Keratinocyte (primary cell): Measurements from ENCODE around the gene TRAPPC6A. TPM values are rescaled to one million over a fixed set of nuclear protein-coding genes. Genes with fewer than 3 reads are reported as not detected.

Experiments
- DNase-seq: peaks from one replicate; pipeline ENCODE4 v3.0.0-alpha.2; 2011; ENCODE audit warnings: low read depth, missing footprints, low spot score
- FAIRE-seq: peaks from 2 replicates; lab custom pipeline; 2011; peaks lifted over from hg19 to GRCh38; lab: Jason Lieb, UNC
- H2AFZ ChIP-seq: 2 replicates; pipeline ENCODE4 v1.6.0; 2012; ENCODE audit warnings: low read length, control low read depth, inconsistent platforms; ENCODE audit not compliant: control insufficient read depth
- H3K27ac ChIP-seq: 2 replicates; pipeline ENCODE4 v1.5.1; 2011; ENCODE audit warnings: low read length; ENCODE audit not compliant: control insufficient read depth, insufficient read depth
- H3K27me3 ChIP-seq: 3 replicates; pipeline ENCODE4 v1.6.0; 2011; ENCODE audit warnings: low read length; ENCODE audit not compliant: control insufficient read depth, insufficient read depth; ENCODE audit errors: extremely low read depth
- H3K36me3 ChIP-seq, 2 experiments: 2 replicates in 1 of 2; 3 replicates in 1 of 2; pipeline ENCODE4 v1.5.1; 2011; ENCODE audit warnings: low read length in 2 of 2, mild to moderate bottlenecking in 1 of 2; ENCODE audit not compliant: control insufficient read depth in 2 of 2, insufficient read depth in 2 of 2; ENCODE audit errors: extremely low read depth in 1 of 2
- H3K4me1 ChIP-seq: 3 replicates; pipeline ENCODE4 v1.5.1; 2011; ENCODE audit warnings: low read length; ENCODE audit not compliant: control insufficient read depth, insufficient read depth; ENCODE audit errors: extremely low read depth
- H3K4me2 ChIP-seq: 3 replicates; pipeline ENCODE4 v1.6.0; 2011; ENCODE audit warnings: low read depth, low read length; ENCODE audit not compliant: control insufficient read depth, insufficient read depth; ENCODE audit errors: extremely low read depth
- H3K4me3 ChIP-seq, 3 experiments: fragments of 200-600 bp in 1 of 3; sonication (generic) in 1 of 3; 2 replicates in 2 of 3; 3 replicates in 1 of 3; pipeline ENCODE4 v1.5.1; 2011 to 2016; ENCODE audit warnings: low read length in 3 of 3, mild to moderate bottlenecking in 3 of 3, control low read depth in 2 of 3, inconsistent platforms in 1 of 3, low read depth in 1 of 3, mixed read lengths in 1 of 3, mixed run types in 1 of 3, moderate library complexity in 1 of 3; ENCODE audit not compliant: control insufficient read depth in 2 of 3, insufficient read depth in 2 of 3; ENCODE audit errors: extremely low read depth in 1 of 3
- H3K79me2 ChIP-seq: 2 replicates; pipeline ENCODE4 v1.6.0; 2012; ENCODE audit warnings: low read length; ENCODE audit not compliant: control insufficient read depth, insufficient read depth
- H3K9ac ChIP-seq: 3 replicates; pipeline ENCODE4 v1.6.0; 2011; ENCODE audit warnings: low read length; ENCODE audit not compliant: control insufficient read depth, insufficient read depth; ENCODE audit errors: extremely low read depth
- H3K9me1 ChIP-seq: 3 replicates; pipeline ENCODE4 v1.6.0; 2011; ENCODE audit warnings: low read length; ENCODE audit not compliant: control insufficient read depth, insufficient read depth; ENCODE audit errors: extremely low read depth
- H3K9me3 ChIP-seq: 2 replicates; pipeline ENCODE4 v1.5.1; 2012; ENCODE audit warnings: low read depth, low read length; ENCODE audit not compliant: control insufficient read depth
- H4K20me1 ChIP-seq: 3 replicates; pipeline ENCODE4 v1.6.0; 2011; ENCODE audit warnings: low read length; ENCODE audit not compliant: control insufficient read depth, insufficient read depth; ENCODE audit errors: extremely low read depth
- EZH2 ChIP-seq: IDR thresholded peaks from one replicate; pipeline ENCODE4 v1.6.1; 2012; ENCODE audit warnings: inconsistent platforms, mild to moderate bottlenecking, low read length, moderate library complexity
- dilution Hi-C: fragments of 300-500 bp; cut with MboI; formaldehyde crosslinking; loops from one replicate; pipeline ENCODE4 v1.7.0; 2020; ENCODE audit warnings: low sequenced_read_pairs; ENCODE audit not compliant: extremely low pct_ligation_motif_present
- polyA plus RNA-seq, 5 experiments: library from polyadenylated mRNA; depleted of rRNA in 3 of 5; stranded (reverse) in 3 of 5; stranded (forward) in 1 of 5; unstranded in 1 of 5; fragments of >200 nt; gene quantifications; 1 replicate in 1 of 5; 2 replicates in 3 of 5; 3 replicates in 1 of 5; pipeline versions ENCODE4 v1.2.1 to v1.2.3, GENCODE V29; 2011 to 2012; ENCODE audit warnings: missing spikeins in 2 of 5, low read depth in 1 of 5, low replicate concordance in 1 of 5
- TF ChIP-seq, protein P1 (sequence below), 3 experiments: IDR thresholded peaks in 1 of 3; conservative IDR thresholded peaks in 1 of 3; optimal IDR thresholded peaks in 1 of 3; 2 replicates in 2 of 3; 3 replicates in 1 of 3; pipeline versions ENCODE3 to v1.5.1; 2011; ENCODE audit warnings: low read length in 3 of 3, mild to moderate bottlenecking in 3 of 3, moderate library complexity in 2 of 3, control low read depth in 1 of 3, inconsistent platforms in 1 of 3; ENCODE audit not compliant: insufficient read depth in 2 of 3; ENCODE audit errors: extremely low read depth in 1 of 3

Gene TRAPPC6A
- polyA plus RNA-seq, 1 donor (not counting 4 experiments of a cell fraction or from before 2014, with no cell fraction given): 4.7 TPM

DNA sequence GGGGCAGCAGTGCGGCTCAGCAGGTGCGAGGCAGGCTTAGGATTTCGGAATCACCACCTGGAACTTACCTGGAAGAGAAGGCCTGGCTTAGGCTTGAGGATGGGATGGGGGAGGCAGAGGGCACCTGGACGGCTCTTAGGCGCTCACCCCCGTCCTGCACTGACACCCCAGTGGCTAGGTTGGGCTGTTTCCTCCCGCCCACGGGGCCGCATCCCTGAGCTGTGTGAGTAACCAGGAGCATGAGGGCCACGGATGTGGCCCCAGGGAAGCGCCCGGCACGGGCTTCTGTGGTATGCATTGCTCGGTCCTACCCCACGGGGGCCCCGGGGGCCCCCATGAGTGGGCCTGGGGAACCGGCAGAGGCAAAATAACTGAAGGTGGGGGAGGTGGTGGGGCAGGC is 14.9 kb downstream of the TRAPPC6A start:
- Histone ChIP-seq H3K4me1 (peaks cover 49% of the 10 kb centered on the region), H3K4me2 (peak overlapping the region; percentile 66), H3K79me2 (no peaks in the 10 kb centered on the region), H2AFZ (no peak overlapping the region), H3K36me3 (no peaks in the 10 kb centered on the region), H3K4me3 (no peak overlapping the region), H3K27me3 (no peaks in the 10 kb centered on the region), H3K27ac (no peak overlapping the region), H3K9ac (no peak overlapping the region), H3K9me1 (no peaks in the 10 kb centered on the region), H3K9me3 (no peaks in the 10 kb centered on the region), H4K20me1 (peaks cover 2% of the 10 kb centered on the region)
- TF ChIP-seq, protein P1, sequence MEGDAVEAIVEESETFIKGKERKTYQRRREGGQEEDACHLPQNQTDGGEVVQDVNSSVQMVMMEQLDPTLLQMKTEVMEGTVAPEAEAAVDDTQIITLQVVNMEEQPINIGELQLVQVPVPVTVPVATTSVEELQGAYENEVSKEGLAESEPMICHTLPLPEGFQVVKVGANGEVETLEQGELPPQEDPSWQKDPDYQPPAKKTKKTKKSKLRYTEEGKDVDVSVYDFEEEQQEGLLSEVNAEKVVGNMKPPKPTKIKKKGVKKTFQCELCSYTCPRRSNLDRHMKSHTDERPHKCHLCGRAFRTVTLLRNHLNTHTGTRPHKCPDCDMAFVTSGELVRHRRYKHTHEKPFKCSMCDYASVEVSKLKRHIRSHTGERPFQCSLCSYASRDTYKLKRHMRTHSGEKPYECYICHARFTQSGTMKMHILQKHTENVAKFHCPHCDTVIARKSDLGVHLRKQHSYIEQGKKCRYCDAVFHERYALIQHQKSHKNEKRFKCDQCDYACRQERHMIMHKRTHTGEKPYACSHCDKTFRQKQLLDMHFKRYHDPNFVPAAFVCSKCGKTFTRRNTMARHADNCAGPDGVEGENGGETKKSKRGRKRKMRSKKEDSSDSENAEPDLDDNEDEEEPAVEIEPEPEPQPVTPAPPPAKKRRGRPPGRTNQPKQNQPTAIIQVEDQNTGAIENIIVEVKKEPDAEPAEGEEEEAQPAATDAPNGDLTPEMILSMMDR (optimal IDR thresholded peaks at IDR 0.05 in 1 of 3, IDR thresholded peaks at IDR 0.05 in 1 of 3, conservative IDR thresholded peaks at IDR 0.05 in 1 of 3; ENCODE audit: extremely low read depth in 1 of 3, insufficient read depth in 2 of 3, low read length in 3 of 3): no peak
- TF ChIP-seq EZH2: no peak
- FAIRE-seq (no peak), DNase-seq (no peak)
- dilution Hi-C loops: no loop called here

DNA sequence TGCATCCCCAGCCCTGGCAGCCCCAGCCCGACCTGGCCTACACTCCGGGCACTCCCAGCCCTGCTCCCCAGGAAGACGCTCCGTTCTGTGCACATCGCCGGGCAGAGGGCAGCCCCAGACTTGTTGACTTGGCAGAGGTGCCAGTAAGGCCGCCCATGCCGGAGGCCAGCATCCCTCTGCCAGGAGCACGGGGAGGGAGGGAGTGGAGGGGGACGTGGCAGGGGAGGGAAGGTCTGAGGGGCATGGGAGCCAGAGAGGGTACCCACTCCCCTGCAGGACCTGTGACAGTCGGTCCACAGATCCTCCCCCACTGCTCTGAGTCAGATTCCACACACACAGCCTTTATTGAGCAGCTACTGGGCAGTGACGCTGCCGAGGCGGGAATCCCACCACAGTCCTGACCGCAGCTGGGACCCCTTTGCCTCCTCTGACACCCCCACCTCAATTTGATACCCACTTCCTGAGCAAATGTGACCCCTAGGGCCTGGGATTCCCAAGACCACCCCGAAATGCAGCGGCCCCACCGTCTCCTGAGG is 15.4 kb downstream of the TRAPPC6A start:
- Histone ChIP-seq H3K36me3 (no peaks in the 10 kb centered on the region), H2AFZ (peak overlapping the region; percentile 5), H3K4me1 (peaks cover 49% of the 10 kb centered on the region), H3K4me2 (peak overlapping the region; percentile 66), H3K4me3 (peak overlapping the region in 2 of 3 experiments; percentile 7 to 22), H3K9ac (peak overlapping the region; percentile 37), H4K20me1 (peaks cover 2% of the 10 kb centered on the region), H3K9me1 (no peaks in the 10 kb centered on the region), H3K9me3 (no peaks in the 10 kb centered on the region), H3K27me3 (no peaks in the 10 kb centered on the region), H3K27ac (no peak overlapping the region), H3K79me2 (no peaks in the 10 kb centered on the region)
- FAIRE-seq (peak; percentile 57), DNase-seq (no peak)
- dilution Hi-C loops: no loop called here
- TF ChIP-seq EZH2: no peak
- TF ChIP-seq, protein P1 (optimal IDR thresholded peaks at IDR 0.05 in 1 of 3, IDR thresholded peaks at IDR 0.05 in 1 of 3, conservative IDR thresholded peaks at IDR 0.05 in 1 of 3; ENCODE audit: extremely low read depth in 1 of 3, insufficient read depth in 2 of 3, low read length in 3 of 3): no peak
